MV-4-11 (cell line): Measurements from ENCODE around the gene SAPCD2.

ENCODE experiments used
- DNase-seq: peaks from one replicate; lab custom pipeline; 2025; lab: John Stamatoyannopoulos, UW

SAPCD2 gene

DNA sequence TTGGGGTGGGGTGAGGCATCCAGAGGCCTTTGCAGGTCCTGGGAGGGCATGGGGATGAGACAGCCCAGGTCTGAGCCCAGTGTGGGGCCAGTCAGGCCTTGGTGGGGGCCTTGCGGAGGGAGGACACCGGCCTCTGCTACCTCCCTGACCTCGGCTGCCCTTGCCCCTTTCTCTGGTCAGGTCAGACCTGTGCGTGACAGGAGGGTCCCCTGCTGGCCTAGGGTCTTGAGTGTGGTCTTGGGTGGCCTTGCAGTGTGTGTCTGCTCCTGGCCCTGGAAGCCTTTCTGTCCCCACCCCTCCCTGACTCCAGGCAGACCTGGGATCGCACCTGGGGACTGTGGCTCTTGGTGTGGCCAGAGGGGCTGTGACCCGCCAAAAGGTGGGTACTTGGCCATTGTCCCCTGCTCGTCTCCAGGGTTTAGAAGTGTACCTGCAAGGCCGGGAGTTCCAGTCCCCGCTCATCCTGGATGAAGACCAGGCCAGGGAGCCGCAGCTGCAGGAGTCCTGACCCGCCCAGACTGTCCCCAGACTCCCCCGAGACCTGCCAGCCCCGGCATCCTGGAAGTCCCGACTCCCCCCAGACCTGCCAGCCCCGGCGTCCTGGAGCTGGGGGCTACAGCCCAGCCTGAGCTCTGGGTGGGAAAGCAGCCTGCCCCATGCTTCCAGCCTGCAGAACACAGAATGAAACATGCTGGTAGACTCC, 12.0 kb upstream of the SAPCD2 start:
- no peak for DNase-seq

DNA sequence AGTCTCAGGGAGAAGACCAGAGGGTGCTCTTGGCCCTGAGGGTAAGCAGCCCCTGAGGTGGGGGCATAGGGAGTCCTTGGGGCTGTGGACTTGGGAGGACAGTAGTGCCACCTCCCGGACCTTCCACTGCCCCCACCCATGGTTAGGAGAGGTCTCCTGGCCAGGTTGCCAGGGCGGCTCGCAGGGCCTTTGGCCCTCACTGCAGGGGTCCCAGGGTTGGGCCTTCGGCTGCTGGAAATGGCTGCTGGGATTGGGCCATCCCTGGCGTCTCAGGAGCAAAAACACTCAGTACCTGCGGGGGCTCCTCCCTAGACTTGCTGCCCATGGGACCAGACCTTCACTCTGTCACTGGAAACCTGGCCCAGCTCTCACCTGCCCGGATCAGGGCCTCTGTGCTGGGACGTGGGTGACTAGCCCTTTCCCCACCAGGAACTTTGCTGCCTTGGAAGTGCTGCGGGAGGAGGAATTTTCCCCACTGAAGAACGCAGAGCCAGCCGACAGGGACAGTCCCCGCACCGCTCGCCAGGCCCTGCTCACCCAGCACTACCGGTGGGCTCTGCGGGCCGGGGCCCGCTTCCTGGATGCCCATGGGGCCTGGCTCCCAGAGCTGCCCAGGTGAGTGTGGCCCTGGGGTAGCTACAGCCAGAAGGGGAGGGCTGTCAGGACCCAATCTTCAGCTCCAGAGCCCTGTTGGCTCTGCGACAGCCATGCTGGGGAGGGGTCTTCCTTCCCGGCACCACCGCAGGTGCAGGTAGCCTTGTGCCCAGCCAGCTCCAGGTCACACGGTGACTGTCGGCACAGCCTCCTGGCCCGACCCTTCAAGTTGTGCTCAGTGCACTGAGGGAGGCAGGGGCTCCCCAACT, 10.1 kb upstream of the SAPCD2 start:
- DNase-seq = no peak

DNA sequence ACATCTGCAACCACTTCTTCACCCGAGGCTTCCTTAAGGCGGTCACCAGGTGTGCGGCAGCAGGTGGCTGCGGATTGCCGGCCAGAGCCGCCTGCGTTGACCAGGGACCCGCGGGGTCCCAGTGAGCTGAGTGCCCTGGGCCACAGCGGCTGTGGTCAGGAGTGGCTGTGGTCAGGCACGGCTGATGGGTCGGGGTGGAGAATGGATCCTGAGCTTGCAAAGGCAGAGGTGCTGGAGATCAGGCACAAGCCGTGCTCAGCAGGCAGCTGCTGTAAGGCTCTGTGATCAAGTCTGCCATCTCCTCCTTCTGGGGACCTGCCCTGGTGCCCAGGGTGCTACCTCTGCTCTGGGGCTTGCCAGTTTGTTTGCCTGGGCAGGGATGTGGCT, 9.0 kb upstream of the SAPCD2 start:
- DNase-seq = no peak

DNA sequence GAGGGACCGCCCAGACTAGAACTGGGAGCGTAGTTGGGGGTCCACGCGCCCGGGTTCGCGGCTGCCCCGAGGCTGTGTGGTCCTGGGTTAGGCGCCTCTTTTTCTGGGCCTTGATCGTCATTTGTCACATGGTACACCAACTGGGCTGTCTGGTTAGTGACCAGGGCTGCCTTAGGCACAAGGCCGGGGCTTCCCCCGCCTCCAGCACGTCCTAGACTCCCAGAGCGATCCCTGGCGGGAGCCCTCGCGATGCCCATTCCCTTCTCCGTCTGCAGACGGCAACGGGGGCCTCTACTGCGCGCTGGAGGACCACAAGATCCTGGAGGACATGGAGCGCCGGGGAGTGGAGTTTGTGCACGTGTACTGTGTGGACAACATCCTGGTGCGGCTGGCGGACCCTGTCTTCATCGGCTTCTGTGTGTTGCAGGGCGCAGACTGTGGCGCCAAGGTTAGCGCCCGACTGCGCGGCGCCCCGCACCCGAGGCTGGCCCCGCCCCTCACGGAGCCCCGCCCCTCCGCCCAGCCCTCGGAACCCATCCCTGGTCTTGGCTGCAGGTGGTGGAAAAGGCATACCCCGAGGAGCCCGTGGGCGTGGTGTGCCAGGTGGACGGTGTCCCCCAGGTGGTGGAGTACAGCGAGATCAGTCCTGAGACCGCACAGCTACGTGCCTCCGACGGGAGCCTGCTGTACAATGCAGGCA, 8.5 kb upstream of the SAPCD2 start:
- no peak for DNase-seq

DNA sequence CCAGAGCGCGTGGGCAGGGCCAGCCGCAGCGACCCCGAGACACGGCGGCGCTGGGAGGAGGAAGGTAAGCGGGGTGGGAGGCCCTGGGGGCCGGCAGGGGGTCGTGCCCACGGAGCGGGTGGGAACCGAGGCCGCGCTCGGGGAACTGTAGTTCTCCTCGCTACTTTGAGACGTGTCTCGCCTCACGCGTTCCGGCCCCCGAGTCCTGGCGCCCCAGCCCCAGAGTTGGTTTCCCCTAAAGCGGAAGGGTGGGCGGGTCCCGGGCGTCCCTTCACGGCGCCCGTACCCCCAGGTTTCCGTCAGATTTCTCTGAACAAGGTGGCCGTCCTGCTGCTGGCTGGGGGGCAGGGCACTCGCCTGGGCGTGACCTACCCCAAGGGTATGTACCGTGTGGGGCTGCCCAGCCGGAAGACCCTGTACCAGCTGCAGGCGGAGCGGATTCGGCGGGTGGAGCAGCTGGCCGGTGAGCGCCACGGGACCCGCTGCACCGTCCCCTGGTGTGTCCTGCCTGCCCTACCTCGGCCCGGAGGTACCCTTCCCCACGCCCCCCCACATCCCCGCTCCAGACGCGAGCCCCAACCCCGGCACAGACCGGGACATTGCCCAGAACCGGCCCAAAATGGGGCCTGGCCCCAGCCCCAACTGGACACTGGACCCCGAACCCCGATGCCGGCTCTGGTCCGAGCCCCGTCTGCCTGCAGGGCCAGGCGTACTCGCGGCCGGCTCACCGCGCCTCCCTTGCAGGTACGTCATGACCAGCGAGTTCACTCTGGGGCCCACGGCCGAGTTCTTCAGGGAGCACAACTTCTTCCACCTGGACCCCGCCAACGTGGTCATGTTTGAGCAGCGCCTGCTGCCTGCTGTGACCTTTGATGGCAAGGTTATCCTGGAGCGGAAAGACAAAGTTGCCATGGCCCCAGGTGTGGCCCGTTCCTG, 7.7 kb upstream of the SAPCD2 start:
- DNase-seq = no peak

DNA sequence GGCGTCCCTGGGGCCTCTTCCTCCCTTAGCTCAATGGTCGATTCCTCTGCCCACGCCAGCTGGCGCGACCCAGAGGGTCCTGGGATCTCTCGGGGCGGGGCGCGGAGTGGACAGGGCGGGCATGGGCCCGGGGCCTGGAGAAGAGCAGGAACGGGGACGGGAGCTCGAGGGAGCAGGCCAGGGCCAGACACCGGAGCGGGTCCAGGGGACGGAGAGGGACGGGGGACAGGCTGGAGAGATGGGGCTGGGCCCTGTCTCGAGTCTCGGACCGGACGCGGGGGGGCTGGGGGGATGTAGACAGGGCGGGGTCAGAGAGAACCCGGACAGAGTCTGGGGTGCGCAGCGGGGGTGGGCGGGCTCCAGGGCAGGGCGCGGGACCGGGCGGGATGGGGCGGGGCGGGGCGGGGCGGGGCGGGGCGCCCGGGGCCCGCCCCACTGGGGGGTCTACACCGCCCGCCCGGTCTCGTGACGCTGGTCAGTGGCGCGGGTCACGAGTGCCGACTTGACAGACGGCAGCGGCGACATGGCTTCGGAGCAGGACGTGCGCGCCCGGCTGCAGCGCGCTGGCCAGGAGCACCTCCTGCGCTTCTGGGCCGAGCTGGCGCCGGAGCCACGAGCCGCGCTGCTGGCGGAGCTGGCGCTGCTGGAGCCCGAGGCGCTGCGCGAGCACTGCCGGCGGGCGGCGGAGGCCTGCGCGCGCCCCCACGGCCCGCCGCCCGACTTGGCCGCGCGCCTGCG, 6.8 kb upstream of the SAPCD2 start, which contains the start of gene UAP1L1:
TSS of gene UAP1L1 (plus strand) at position 508 of the 738 bp plus-strand sequence. CDS start at position 524, 16 bp downstream.
- DNase-seq = peak; percentile 27

DNA sequence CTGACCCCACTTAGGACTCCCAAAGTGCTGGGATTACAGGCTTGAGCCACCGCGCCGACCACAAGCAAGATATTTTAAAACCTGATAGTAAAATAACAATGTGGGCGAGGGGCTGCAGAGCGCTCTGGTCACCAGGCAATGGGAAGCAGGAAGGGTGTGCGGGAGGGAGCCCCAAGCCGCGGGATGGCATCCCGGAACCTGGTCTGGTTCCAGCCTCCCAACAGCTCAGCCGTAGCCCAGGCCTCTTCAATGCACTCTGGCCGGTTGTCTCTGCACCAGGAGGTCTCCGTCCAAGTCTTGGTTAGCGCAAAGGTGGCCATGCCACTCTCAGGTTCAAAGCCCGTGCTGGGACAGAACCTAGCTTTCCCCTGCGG, 6.3 kb upstream of the SAPCD2 start:
- DNase-seq = no peak

DNA sequence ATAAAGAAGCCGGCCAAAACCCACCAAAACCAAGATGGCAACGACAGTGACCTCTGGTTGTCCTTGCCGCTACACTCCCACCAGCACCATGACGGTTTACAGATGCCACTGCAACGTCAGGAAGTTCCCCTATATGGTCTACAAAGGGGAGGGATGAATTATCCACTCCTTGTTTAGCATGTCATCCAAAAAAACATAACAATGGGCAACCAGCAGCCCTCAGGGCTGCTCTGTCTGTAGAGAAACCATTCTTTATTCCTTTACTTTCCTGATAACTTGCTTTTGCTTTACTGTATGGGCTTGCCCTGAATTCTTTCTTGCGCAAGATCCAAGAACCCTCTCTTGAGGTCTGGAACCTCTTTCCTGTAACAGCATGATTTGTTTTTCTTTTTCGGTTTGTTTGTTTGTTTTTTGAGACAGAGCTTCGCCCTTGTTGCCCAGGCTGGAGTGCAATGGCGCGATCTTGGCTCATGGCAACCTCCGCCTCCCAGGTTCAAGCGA, 5.0 kb upstream of the SAPCD2 start:
- DNase-seq = peak; percentile 32

DNA sequence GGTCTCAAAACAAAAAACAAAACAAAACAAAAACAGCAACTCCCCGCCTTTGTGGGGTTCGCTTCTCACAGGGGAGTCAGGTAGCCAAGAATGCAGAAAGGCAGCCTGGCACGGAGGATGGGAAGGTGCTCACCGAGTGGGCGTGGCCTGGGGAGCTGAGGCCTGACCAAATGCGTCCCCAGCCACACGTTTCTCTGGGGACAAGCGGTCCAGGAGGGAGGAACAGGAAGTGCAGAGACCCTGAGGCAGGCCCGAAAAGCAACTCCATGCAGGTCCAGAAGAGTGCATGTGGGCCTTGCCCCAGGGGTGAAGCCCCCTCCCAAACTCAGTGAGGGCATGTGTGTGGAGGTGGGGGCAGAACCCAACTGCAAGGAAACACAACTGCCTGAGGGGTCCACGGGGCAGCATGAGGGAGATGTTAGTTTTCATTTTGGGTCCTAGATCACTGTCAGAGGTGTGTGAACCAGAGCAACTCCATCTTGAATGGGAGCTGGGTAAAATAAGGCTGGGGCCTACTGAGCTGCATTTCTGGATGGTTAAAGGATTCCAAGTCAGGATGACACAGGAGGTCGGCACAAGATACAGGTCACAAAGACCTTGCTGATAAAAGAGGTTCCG, 4.4 kb upstream of the SAPCD2 start:
- DNase-seq = no peak

DNA sequence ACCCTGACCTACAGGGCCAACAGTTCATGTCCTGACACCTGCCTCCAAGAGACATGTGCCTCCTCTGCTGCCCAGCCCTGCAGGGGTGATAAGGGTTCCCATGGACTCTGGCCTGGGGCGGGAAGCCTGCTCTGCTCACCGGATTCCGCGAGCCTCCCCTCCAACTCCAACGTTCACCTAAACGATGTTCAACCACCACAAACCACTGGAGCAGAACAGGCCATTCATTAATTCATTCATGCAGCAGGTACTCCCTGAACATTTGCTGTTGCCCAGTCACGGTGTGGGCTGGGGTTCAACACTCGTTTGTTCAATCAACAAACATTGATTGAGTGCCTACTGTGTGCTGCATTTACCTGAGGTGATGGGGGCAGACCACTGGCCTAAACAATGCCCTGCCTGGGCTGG, 3.6 kb upstream of the SAPCD2 start:
- DNase-seq = no peak

DNA sequence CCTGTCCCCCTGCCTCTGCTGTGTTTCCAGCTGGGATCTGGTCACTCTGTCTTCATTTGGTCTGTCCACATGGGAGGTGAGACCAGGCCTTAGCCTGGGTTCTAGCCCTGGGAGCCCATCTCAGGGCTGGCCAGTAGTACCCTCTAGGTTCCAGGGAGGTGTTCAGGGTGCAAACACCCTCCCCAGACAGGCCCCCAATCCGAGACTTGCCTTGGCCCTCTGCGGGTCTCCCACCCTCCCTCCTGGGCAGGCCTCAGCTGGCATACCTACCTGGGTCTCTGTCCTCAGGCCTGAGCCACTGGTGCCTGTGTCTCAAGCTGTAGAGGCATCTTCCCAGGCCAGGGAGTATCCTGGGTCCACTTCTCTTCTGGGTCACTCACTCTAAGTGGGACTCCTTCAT, 925 bp upstream of the SAPCD2 start:
- DNase-seq = no peak

DNA sequence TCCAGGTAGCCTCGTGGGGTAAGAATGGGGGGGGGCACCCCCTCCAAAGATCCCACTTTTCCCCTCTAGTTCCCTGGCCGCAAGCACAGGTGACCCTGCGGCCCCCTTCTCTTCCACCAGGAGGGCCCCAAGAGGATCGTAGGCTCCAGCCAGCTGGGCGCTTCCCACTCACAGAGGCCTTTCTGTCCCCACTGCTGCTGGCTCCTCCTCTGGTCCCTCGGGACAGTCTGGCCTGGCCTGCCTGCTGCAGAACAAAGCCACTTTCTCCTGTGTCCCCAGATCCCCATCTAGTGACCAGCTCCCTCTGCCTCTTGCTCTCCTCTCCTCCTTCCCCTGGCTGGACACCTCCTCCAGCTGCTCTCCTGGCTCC, 534 bp upstream of the SAPCD2 start:
- peak; percentile 12 for DNase-seq

DNA sequence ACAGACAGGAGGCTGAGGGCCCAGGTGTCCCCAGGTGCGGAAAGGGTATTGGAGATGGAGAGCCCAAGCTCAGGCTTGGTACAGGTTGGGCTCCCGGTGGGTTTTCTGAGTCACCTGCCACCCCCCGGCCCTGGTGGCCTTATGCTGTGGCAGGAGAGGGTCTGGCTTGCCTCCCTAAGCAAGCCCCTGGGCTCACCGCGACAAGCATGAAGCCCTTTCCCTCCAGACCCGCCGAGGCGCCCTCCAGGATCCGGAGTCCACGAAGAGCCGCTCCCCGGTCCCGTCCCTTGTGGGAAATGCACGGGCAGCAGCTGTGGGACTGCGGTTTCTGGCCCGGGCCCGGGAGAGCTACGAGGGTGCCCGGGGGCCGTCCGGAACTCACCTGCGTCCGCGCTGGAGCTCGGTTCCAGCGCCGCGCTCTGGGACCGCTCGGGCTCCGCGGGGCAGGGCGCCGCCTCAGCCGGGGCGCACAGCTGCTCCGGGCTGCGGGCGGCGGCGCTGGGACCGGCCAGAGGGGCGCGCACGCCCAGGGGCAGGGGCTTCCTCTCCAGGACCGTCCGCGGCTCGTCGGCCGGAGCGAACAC, 757 bp downstream of the SAPCD2 start:
- no peak for DNase-seq

DNA sequence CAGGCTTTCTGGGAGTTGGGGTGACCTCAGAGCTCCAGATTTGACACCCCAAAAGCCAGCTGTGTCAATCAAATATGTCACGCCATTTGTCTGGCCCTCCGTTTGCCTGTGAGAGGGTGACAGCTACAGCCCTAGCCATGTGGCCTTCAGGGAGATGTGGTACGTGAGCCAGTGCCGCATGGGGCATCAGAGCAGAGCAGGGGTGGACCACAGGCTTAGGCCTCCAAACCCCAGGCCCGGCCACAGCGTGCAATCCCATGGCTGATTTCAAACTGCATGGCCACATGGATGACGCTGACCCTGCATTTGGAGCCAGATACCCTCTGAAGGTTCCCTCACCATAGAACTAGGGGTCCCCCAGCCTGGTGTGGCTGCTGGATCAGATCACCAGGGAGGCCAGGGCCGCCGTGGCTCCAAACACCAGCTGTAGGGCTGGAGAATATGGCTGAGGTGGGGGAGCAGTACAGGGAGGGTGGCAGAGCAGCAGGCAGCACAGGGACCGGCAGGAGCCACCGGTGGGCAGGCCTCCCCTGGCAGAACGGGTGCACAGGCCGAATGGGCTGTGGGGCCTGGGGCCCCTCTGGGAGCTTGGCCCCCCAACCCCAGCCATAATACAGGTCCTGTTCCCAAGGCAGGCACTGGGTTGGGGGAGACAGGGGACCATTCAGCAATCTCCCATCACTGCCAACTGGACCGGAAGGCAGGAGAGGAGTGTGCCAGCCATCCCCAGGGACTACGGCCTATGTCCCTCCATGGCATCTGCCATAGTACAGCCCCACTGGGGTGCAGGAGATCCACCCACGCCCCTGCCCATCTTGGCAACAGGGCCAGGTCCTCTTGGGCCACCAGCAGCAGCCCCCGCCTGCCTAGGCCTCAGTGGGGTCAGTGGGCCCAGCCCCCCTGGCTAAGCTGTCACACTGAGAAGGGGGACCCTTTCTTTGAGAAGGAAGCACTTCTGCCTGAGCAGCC, 1.5 kb downstream of the SAPCD2 start:
- no peak for DNase-seq

DNA sequence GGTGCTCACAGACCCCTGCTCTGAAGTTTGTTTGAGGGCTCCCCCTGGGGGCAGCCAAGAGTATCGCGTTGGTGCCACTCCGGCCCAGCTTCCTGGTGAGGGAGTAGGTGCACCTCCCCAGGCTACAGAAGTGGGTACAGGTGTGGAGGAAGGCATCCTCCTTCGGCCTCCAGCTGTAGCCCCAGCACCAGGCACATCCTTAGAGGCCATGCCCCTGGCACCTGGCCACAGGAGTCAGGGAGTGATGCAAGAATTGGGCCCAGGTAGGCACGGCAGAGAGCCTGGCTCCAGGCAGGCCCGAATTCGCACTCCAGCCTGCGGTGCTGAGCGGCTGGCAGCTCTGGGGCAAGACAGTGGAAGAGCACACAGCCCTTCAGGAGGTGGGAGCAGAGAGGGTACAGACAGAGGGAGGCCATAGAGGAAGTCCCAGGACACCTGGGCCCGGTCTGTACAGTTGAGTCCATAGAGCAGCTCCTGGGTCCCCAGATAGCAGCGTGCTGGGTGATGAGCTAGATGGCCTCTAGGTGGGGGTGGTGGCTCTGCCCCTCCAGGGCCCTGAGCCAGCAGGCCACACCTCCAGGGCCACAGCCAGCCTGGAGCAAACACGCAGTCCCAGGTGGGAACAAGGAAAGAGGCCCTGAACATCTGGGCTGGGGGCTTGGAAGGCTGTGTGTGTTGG, 2.4 kb downstream of the SAPCD2 start:
- DNase-seq = peak; percentile 75

DNA sequence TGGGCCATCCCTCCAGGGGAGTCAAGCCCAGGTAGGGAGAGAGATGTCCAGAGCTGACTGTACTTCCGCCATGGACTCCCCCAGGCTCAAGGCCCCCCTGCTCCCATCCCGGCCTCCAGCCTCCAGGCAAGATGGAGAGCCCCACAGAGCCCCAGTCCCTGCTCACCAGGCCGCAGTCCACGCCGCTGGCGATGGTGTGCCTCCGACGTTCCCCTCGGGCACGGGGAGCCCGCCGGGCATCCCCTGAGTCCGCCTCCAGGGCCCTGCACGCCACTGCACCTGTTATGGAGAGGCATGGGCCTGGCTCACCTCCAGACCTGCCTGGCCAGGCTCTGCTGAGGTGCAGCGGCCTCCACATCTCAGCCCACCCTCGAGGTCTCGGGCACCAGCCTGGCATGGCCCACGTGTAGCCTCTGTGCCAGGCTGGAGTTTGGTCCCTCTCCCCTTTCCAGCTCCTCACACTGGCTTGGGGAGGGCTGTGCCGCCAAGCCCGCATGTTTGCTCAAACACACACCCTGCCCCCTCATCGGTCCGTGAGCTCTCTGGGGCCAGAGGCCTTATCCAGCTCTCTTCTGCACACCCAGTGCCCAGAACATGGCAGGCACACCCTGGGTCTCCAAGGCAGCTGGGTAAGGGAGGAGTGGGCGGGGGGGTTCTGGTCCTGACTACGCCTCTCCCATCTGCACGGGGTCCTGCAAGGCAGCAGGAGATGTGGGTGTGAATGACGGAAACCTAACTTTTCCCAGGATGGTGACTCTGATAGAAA, 4.1 kb downstream of the SAPCD2 start:
- no peak for DNase-seq

DNA sequence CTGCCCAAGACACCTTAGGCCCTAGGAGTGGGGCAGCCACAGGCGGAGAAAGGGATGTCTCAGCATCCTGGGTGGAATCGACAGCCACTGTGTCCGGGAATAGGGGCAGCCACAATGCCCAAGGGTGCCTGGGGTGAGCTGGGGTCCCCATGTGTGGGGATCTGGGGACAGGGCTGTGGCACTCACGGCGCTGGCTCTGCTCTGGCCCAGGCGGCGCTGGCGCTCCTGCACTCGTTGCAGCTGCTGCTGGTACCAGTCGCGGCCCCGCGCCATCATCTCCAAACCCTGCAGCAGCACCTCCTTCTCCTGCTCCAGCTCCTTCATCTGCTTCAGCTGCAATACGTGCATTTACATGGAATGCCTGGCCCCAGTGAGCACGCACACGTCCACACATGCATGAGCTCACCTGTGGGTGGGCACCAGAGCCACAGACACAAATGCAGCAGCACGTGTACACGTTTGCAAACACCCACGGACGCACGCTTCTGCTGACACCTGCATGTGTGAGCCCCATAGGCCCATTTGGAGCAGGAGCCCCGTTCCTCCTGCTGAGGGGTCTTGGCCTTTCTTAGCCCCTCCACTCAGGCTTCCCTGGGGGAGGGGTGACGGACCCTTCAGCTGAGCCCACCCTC, 4.9 kb downstream of the SAPCD2 start:
- DNase-seq = no peak
